IPS-11a (cell line): ENCODE results near the gene ENO4.

ENCODE experiments used
- H3K4me3 ChIP-seq: one replicate; pipeline ENCODE4 v1.5.1; 2013; ENCODE audit warnings: low read depth, low read length, control low read depth

The ENO4 gene

GRCh38 chr10:116910910-116911309 is 61.6 kb downstream of the ENO4 start:
- no peak overlapping the region for H3K4me3 ChIP-seq

- H3K4me3 ChIP-seq: no peak overlapping the region
Measured at GRCh38 chr10:116912162-116912561, 62.9 kb downstream of the ENO4 start.

- H3K4me3 ChIP-seq: no peak overlapping the region
Measured at GRCh38 chr10:116913695-116914094, 64.4 kb downstream of the ENO4 start.

GRCh38 chr10:116915340-116915739 is 66.0 kb downstream of the ENO4 start:
- no peak overlapping the region for H3K4me3 ChIP-seq

DNA sequence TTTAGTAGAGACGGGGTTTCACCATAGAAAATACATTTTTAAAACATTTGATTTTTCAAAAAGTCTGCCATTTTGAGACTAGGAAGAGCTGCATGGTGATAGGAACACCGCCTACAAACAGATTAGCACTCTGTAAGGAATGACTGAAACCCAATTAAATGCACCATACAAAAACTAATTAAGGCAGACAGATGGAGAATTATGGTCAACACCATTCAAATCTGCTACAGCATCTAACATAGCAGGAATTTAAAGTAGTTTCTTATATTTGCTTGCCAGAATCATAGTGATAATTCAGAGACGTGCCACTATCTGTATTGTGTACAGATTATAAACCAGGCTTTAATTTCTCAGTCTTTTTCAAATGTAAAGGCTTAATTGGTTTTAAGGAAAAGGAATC is 68.2 kb downstream of the ENO4 start:
- H3K4me3 ChIP-seq: no peak overlapping the region

- no peak overlapping the region for H3K4me3 ChIP-seq
Measured at GRCh38 chr10:116918583-116918982, 69.3 kb downstream of the ENO4 start.

GRCh38 chr10:116919164-116919563 is 69.9 kb downstream of the ENO4 start:
- H3K4me3 ChIP-seq: no peak overlapping the region

DNA sequence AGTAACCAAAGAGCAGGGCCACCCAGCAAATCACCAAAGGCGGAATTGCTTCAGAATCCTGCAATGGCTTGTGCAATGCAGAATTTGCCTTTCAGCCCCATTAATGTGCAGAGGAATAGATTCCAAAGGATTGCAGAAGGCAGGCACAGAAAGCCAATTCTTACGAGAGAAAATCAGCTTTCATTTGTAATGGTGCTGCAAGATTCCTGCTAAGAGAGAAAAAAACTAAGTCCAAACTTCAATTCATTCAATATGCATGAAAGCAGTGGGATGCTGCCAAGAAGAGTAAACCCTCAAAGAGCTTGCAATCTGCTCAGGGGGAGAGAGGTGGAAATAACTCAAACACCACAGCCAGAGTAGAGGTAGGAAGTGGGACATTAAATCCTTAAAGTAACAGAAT is 70.4 kb downstream of the ENO4 start:
- H3K4me3 ChIP-seq: no peak overlapping the region

DNA sequence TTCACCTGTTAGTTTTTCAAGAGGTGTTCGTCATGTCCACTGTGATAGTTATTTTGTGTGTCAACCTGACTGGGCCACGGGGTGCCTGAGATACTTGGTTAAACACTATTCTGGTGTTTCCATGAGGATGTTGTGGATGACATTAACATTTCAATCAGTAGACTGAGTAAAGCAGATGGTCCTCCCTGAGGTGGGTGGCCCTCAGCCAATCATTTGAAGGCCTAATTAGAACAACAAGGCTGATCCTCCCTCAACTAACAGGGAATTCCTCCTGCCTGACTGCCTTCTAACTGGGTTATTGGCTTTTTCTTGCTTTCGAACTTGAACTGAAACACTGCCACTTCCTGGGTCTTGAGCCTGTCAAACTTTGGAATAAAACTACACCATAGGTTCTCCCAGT is 75.8 kb downstream of the ENO4 start:
- no peak overlapping the region for H3K4me3 ChIP-seq

GRCh38 chr10:116926426-116926825 is 77.1 kb downstream of the ENO4 start:
- no peak overlapping the region for H3K4me3 ChIP-seq

DNA sequence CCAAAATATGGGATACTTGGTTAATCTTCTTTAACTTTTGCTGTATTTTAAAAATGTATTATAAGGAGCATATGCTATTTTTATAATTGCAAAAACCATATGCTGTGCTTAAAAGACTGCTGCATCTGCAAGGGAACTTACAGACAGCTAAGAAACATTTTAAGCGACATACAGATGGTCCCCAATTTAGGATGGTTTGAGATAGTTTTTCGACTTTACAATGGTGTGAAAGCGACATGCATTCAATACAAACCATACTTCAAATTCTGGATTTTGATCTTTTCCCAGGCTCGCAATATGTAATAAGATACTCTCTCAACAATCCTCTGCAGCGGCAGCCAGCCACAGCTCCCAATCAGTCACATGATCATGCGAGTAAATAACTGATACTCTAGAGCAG is 82.5 kb downstream of the ENO4 start:
- H3K4me3 ChIP-seq: no peak overlapping the region
